Measurements from ENCODE around the gene HSD17B11.

GRCh38 chr4:87423317-87424098 lies 32.5 kb upstream of the HSD17B11 start:
- TF ChIP-seq, protein P1, sequence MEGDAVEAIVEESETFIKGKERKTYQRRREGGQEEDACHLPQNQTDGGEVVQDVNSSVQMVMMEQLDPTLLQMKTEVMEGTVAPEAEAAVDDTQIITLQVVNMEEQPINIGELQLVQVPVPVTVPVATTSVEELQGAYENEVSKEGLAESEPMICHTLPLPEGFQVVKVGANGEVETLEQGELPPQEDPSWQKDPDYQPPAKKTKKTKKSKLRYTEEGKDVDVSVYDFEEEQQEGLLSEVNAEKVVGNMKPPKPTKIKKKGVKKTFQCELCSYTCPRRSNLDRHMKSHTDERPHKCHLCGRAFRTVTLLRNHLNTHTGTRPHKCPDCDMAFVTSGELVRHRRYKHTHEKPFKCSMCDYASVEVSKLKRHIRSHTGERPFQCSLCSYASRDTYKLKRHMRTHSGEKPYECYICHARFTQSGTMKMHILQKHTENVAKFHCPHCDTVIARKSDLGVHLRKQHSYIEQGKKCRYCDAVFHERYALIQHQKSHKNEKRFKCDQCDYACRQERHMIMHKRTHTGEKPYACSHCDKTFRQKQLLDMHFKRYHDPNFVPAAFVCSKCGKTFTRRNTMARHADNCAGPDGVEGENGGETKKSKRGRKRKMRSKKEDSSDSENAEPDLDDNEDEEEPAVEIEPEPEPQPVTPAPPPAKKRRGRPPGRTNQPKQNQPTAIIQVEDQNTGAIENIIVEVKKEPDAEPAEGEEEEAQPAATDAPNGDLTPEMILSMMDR (conservative IDR thresholded peaks at IDR 0.05 in 1 of 2, IDR thresholded peaks at IDR 0.05 in 1 of 2; ENCODE audit: extremely low read depth in 1 of 2, insufficient read depth in 1 of 2, low read depth in 1 of 2, low read length in 2 of 2) = no peak
- no peak for TF ChIP-seq EZH2 (IDR thresholded peaks at IDR 0.05; ENCODE audit: borderline replicate concordance, low read length)
